ENCODE results near the gene OPCML.

OPCML gene

GRCh38 chr11:132901638-132902471 lies 630.4 kb downstream of the OPCML start:
- DNase-seq (ENCODE audit: low read depth, low spot score), result no peak

- DNase-seq (ENCODE audit: low read depth, low spot score), result no peak
Observed at GRCh38 chr11:132898676-132899075, 633.6 kb downstream of the OPCML start.

GRCh38 chr11:132898021-132898420 lies 634.3 kb downstream of the OPCML start:
- DNase-seq (ENCODE audit: low read depth, low spot score), result peak; percentile 78

- DNase-seq (ENCODE audit: low read depth, low spot score), result peak; percentile 60
Observed at GRCh38 chr11:132895340-132895739, 637.0 kb downstream of the OPCML start.

- DNase-seq (ENCODE audit: low read depth, low spot score), result no peak
Observed at GRCh38 chr11:132894606-132895005, 637.7 kb downstream of the OPCML start.

- DNase-seq (ENCODE audit: low read depth, low spot score), result no peak
Observed at GRCh38 chr11:132892876-132893275, 639.4 kb downstream of the OPCML start.

- no peak for DNase-seq (ENCODE audit: low read depth, low spot score)
Observed at GRCh38 chr11:132888226-132888625, 644.1 kb downstream of the OPCML start.

- peak; percentile 57 for DNase-seq (ENCODE audit: low read depth, low spot score)
Observed at GRCh38 chr11:132886335-132886734, 646.0 kb downstream of the OPCML start.

GRCh38 chr11:132883241-132883640 lies 649.1 kb downstream of the OPCML start:
- DNase-seq (ENCODE audit: low read depth, low spot score), result no peak

GRCh38 chr11:132881622-132882021 lies 650.7 kb downstream of the OPCML start:
- no peak for DNase-seq (ENCODE audit: low read depth, low spot score)

GRCh38 chr11:132878111-132878510 lies 654.2 kb downstream of the OPCML start:
- no peak for DNase-seq (ENCODE audit: low read depth, low spot score)

- DNase-seq (ENCODE audit: low read depth, low spot score), result no peak
Observed at GRCh38 chr11:132876705-132877104, 655.6 kb downstream of the OPCML start.

GRCh38 chr11:132876239-132876638 lies 656.1 kb downstream of the OPCML start:
- DNase-seq (ENCODE audit: low read depth, low spot score), result no peak

GRCh38 chr11:132874638-132875037 lies 657.7 kb downstream of the OPCML start:
- DNase-seq (ENCODE audit: low read depth, low spot score), result peak; percentile 89

- DNase-seq (ENCODE audit: low read depth, low spot score), result no peak
Observed at GRCh38 chr11:132873841-132874240, 658.5 kb downstream of the OPCML start.

GRCh38 chr11:132872211-132872610 lies 660.1 kb downstream of the OPCML start:
- no peak for DNase-seq (ENCODE audit: low read depth, low spot score)

- peak; percentile 75 for DNase-seq (ENCODE audit: low read depth, low spot score)
Observed at GRCh38 chr11:132866783-132867545, 665.3 kb downstream of the OPCML start.

- DNase-seq (ENCODE audit: low read depth, low spot score), result no peak
Observed at GRCh38 chr11:132865623-132866022, 666.7 kb downstream of the OPCML start.

GRCh38 chr11:132864811-132865576 lies 667.3 kb downstream of the OPCML start:
- DNase-seq (ENCODE audit: low read depth, low spot score), result no peak

GRCh38 chr11:132862933-132863332 lies 669.4 kb downstream of the OPCML start:
- DNase-seq (ENCODE audit: low read depth, low spot score), result no peak

- DNase-seq (ENCODE audit: low read depth, low spot score), result no peak
Observed at GRCh38 chr11:132862137-132862536, 670.2 kb downstream of the OPCML start.

GRCh38 chr11:132859306-132859705 lies 673.0 kb downstream of the OPCML start:
- no peak for DNase-seq (ENCODE audit: low read depth, low spot score)

All from astrocyte of the hippocampus (primary cell).